Peyer's patch (tissue), 4 donors: ENCODE measurements around the gene RETSAT. TPM values are rescaled to one million over a fixed set of nuclear protein-coding genes. Genes with fewer than 3 reads are reported as not detected.
"Not testable (repeated sequence)": the region's sequence is repeated elsewhere in the genome, so short reads cannot be mapped to it uniquely, and the experiment has no call there.

Experiments used
- DNase-seq, 3 donors: peaks; one replicate each; pipeline ENCODE4 v3.0.0-alpha.2; 2017 to 2019
- H3K27ac ChIP-seq, 4 donors: fragments of 200-600 bp; sonication (generic); one replicate each; pipeline ENCODE4 v1.5.1; 2016 to 2019
- H3K27me3 ChIP-seq, 2 donors: fragments of 200-600 bp; sonication (generic); one replicate each; pipeline ENCODE4 v1.5.1; 2019
- H3K36me3 ChIP-seq, 3 donors: fragments of 200-600 bp; sonication (generic); one replicate each; pipeline ENCODE4 v1.5.1; 2016 to 2019
- H3K4me1 ChIP-seq, 4 donors: fragments of 200-600 bp; sonication (generic); one replicate each; pipeline ENCODE4 v1.5.1; 2016 to 2019
- H3K4me3 ChIP-seq, 4 donors: fragments of 200-600 bp; sonication (generic); 1 replicate in 3 of 4; 2 replicates in 1 of 4; pipeline ENCODE4 v1.5.1; 2016 to 2019; ENCODE audit warnings: mild to moderate bottlenecking in 1 of 4
- H3K9me3 ChIP-seq, 4 donors: fragments of 200-600 bp; sonication (generic); one replicate each; pipeline ENCODE4 v1.5.1; 2016 to 2019; ENCODE audit warnings: mild to moderate bottlenecking in 1 of 4
- POLR2A ChIP-seq, 2 donors: fragments of 450-650 bp; IDR thresholded peaks; one replicate each; pipeline ENCODE4 v1.5.1; 2017; ENCODE audit warnings: antibody characterized with exemption in 2 of 2, mild to moderate bottlenecking in 2 of 2, moderate library complexity in 2 of 2
- total RNA-seq, 4 donors: library from RNA; depleted of rRNA; stranded (reverse); fragments of >200 nt; gene quantifications; one replicate each; pipeline ENCODE4 v1.1.0, GENCODE V29; 2016
- TF ChIP-seq, protein P1 (sequence below), 6 experiments: fragments of 450-650 bp in 4 of 6; fragments of 200-600 bp in 2 of 6; sonication (generic) in 1 of 6; IDR thresholded peaks; one replicate each; pipeline ENCODE4 v1.5.1; 2017 to 2019; ENCODE audit warnings: antibody characterized with exemption in 6 of 6, mild to moderate bottlenecking in 3 of 6, moderate library complexity in 1 of 6

The RETSAT gene
- total RNA-seq, 4 donors from 2014 or later, result 47.0 to 719 (median 473) TPM

DNA sequence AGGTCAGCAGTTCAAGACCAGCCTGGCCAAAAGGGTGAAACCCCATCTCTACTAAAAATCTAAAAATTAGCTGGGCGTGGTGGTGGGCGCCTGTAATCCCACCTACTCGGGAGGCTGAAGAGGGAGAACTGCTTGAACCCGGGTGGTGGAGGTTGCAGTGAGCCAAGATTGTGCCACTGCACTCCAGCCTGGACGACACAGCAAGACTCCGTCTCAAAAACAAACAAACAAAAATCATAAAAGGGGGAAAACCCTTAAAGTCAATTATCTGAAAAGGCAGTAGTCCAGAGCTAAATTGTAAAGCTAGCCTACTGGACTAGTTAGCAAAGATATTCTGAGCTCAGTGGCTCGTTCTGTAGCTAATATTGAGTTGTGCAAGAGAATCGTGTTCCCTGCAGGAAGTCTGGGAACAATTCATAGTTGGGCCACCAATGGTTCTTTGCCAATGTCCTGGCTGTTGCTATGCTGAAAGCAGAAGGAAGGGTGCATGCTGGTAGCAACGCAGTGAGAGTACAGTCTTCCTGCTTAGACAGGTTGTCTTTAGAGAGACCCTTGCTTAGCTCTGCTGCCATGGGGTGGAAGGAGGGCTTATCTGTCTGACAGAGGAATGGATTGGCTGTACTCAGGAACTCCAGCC, 30.9 kb downstream of the RETSAT start:
- no peak for DNase-seq
- H3K4me1 ChIP-seq, result peaks cover 0 to 55% (median 13%) of the 10 kb centered on the region in 4 donors
- H3K4me3 ChIP-seq, result peak overlapping the region in 1 of 4 donors; percentile 12
- peak overlapping the region in 2 of 4 donors; percentile 51 to 96 for H3K27ac ChIP-seq
- H3K36me3 ChIP-seq, result peaks cover 0 to 63% (median 3%) of the 10 kb centered on the region in 3 donors
- no peaks in the 10 kb centered on the region for H3K27me3 ChIP-seq
- H3K9me3 ChIP-seq, result no peaks in the 10 kb centered on the region
- TF ChIP-seq, protein P1, sequence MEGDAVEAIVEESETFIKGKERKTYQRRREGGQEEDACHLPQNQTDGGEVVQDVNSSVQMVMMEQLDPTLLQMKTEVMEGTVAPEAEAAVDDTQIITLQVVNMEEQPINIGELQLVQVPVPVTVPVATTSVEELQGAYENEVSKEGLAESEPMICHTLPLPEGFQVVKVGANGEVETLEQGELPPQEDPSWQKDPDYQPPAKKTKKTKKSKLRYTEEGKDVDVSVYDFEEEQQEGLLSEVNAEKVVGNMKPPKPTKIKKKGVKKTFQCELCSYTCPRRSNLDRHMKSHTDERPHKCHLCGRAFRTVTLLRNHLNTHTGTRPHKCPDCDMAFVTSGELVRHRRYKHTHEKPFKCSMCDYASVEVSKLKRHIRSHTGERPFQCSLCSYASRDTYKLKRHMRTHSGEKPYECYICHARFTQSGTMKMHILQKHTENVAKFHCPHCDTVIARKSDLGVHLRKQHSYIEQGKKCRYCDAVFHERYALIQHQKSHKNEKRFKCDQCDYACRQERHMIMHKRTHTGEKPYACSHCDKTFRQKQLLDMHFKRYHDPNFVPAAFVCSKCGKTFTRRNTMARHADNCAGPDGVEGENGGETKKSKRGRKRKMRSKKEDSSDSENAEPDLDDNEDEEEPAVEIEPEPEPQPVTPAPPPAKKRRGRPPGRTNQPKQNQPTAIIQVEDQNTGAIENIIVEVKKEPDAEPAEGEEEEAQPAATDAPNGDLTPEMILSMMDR (IDR thresholded peaks at IDR 0.05), result no peak
- no peak for TF ChIP-seq POLR2A (IDR thresholded peaks at IDR 0.05)

DNA sequence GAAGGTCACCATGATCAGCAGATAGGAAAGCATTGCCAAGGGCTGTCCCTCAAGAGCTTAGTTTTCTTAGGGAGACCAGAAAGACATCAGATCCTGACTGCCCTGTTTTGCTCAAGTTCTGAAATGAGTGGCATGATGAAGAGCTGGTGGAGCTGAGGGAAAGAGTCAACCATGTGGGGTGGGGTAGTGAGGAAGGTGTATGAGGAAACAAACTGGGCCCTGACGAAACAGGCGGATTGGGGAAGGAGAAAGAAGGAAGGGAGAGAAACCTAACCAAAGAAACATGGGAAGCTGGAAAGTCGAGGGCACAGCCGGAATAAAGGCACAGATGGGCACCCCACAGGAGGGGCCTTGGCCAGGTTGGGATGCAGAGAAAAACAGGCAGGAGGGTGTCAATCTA, 34.5 kb downstream of the RETSAT start:
- no peak for TF ChIP-seq POLR2A (IDR thresholded peaks at IDR 0.05)
- TF ChIP-seq, protein P1 (IDR thresholded peaks at IDR 0.05), result no peak
- Histone ChIP-seq H3K27me3 (no peaks in the 10 kb centered on the region), H3K4me3 (no peak overlapping the region), H3K9me3 (no peaks in the 10 kb centered on the region), H3K36me3 (peaks cover 0 to 93% (median 3%) of the 10 kb centered on the region in 3 donors), H3K27ac (no peak overlapping the region), H3K4me1 (peaks cover 0 to 39% (median 5%) of the 10 kb centered on the region in 4 donors)
- no peak for DNase-seq

DNA sequence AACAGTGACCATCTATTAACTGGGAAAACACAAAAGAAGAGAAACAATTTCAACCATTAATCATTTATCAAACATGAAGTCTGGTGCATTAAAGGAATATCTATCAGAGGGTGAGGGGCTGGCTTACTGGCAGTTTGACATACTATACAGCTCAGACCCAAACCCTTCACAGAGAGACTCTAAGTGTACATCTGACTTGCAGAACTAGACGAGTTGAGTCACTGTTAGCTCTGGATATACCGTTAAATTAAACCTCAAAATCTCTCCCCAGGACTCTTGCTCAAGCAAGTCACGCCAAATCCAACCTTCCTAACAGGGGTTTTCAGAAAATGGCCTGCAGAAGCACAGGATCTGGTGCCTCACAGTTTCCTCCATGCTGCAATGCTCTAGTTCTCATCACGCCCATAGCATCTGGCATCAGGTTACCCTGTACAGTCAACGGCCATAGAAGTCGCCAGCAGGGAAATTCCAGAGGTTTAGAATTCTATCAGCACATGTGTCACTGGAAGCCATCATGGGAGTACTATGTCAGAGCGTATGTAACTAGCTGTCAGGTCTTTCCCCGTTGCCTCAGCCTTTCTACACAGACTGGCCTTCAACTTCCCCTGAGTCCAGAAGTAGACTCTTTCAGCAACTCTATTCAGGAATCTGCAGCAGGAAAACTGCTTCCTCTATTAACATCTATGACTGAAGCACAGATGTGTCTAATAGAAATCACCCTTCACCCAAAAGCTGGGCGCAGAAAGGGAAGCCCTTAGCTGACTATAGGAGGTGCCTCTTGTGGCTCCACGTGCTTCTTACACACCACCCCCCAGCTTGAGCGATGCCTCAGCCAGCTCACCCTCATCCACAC, 35.9 kb downstream of the RETSAT start:
- Histone ChIP-seq H3K27me3 (no peaks in the 10 kb centered on the region), H3K27ac (no peak overlapping the region), H3K36me3 (peaks cover 0 to 91% (median 3%) of the 10 kb centered on the region in 3 donors), H3K4me3 (no peak overlapping the region), H3K4me1 (peaks cover 0 to 25% (median 0%) of the 10 kb centered on the region in 4 donors), H3K9me3 (no peaks in the 10 kb centered on the region)
- DNase-seq, result no peak
- TF ChIP-seq POLR2A (IDR thresholded peaks at IDR 0.05), result no peak
- TF ChIP-seq, protein P1 (IDR thresholded peaks at IDR 0.05), result no peak

DNA sequence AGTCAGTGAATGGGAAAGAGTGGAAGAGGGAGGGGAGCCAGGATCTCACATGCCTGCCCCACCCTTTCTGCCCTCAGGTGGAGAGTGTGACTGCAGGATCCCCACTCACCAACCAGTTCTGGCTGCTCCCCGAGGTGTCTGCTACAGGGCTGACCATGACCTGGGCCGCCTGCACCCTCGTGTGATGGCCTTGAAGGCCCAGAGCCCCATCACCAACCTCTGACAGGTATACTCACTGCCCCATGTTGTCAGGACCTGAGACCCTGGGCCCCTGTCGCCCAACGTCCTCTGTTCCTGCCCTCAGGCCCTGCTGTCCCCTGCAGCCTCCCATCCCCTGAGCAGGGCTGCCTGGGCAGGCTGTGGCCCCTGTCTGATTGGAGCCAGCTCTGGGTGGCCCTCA, 38.4 kb downstream of the RETSAT start:
- H3K27me3 ChIP-seq, DNase-seq, H3K4me1 ChIP-seq, H3K27ac ChIP-seq, H3K4me3 ChIP-seq, H3K9me3 ChIP-seq: not testable (repeated sequence)
- H3K36me3 ChIP-seq, result peaks cover 0 to 66% (median 0%) of the 10 kb centered on the region in 3 donors

DNA sequence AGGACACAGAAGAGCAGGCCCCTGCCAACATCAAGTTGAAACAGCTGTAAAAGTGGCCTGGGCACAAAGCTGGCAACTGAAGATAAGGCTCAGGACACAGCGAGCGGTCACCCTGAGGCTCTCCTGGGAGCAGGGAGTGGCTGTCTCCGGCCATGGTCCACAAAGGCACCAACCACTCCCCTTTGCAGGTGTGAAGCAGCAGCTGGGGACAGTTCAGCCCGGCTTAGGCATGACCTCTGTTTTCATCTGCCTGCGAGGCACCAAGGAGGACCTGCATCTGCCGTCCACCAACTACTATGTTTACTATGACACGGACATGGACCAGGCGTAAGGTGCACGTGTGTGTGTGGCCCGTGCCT, 39.5 kb downstream of the RETSAT start:
- Histone ChIP-seq H3K27me3 (no peaks in the 10 kb centered on the region), H3K27ac (peak overlapping the region in 3 of 4 donors; percentile 24 to 65 (median 36)), H3K4me1 (peaks cover 0 to 11% (median 2%) of the 10 kb centered on the region in 4 donors), H3K9me3 (no peaks in the 10 kb centered on the region), H3K4me3 (no peak overlapping the region), H3K36me3 (peaks cover 0 to 56% (median 0%) of the 10 kb centered on the region in 3 donors)
- peak in 2 of 3 donors; percentile 77 to 80 for DNase-seq
- TF ChIP-seq POLR2A (IDR thresholded peaks at IDR 0.05), result no peak
- TF ChIP-seq, protein P1 (IDR thresholded peaks at IDR 0.05), result no peak

DNA sequence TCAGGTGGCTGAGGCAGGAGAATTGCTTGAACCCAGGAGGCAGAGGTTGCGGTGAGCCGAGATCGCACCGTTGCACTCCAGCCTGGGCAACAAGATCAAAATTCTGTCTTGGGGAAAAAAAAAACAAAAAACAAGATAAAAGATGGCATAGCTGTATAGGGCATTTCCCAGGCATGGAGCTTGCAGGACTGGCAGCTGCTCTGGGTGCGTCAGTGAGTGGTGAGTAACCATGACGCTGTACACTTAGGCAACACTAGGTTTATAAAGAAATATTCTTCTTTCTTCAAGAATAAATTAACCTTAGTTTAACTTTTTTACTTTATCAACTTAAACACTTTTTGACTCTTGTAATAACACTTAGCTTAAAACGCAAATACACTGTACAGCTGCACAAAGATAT, 41.9 kb downstream of the RETSAT start:
- Histone ChIP-seq H3K27me3 (no peaks in the 10 kb centered on the region), H3K4me1 (peaks cover 0 to 29% (median 9%) of the 10 kb centered on the region in 4 donors), H3K9me3 (no peaks in the 10 kb centered on the region), H3K36me3 (peaks cover 0 to 31% (median 0%) of the 10 kb centered on the region in 3 donors), H3K4me3 (no peak overlapping the region), H3K27ac (no peak overlapping the region)
- DNase-seq, result no peak
- no peak for TF ChIP-seq POLR2A (IDR thresholded peaks at IDR 0.05)
- TF ChIP-seq, protein P1 (IDR thresholded peaks at IDR 0.05), result no peak
